HepG2 (cell line): ENCODE measurements around the gene ESPN. TPM values are rescaled to one million over a fixed set of nuclear protein-coding genes. Genes with fewer than 3 reads are reported as not detected.

Experiments
- CEBPZ ChIP-seq: IDR thresholded peaks from 2 replicates; pipeline ENCODE4 v1.6.1; 2012; ENCODE audit warnings: low read length, improper control_type of control experiment
- FIP1L1 ChIP-seq: fragments of 200-400 bp; formaldehyde crosslinking; IDR thresholded peaks from 2 replicates; pipeline ENCODE4 v1.6.1; 2018; ENCODE audit warnings: low read depth, mild to moderate bottlenecking, low read length, moderate library complexity, borderline replicate concordance; ENCODE audit not compliant: insufficient read depth
- FOXC1 ChIP-seq: sonication (generic); formaldehyde crosslinking; IDR thresholded peaks from 2 replicates; pipeline ENCODE4 v1.8.0; 2022; ENCODE audit warnings: mild to moderate bottlenecking, missing genetic modification reagents, borderline replicate concordance
- PCBP2 ChIP-seq: fragments of 200-400 bp; formaldehyde crosslinking; optimal IDR thresholded peaks from 2 replicates; pipeline ENCODE3; 2018; ENCODE audit warnings: low read length, low read depth; ENCODE audit not compliant: poor library complexity, severe bottlenecking
- SETDB1 ChIP-seq: sonication (generic); formaldehyde crosslinking; IDR thresholded peaks from 2 replicates; pipeline ENCODE4 v1.5.1; 2020; ENCODE audit warnings: missing genetic modification reagents, mild to moderate bottlenecking, borderline replicate concordance
- SMAD1 ChIP-seq: sonication (generic); formaldehyde crosslinking; IDR thresholded peaks from 2 replicates; pipeline ENCODE4 v1.4.0; 2020; ENCODE audit warnings: missing genetic modification reagents, low read depth, mild to moderate bottlenecking, borderline replicate concordance
- SMARCE1 ChIP-seq: fragments of 450-650 bp; IDR thresholded peaks from 2 replicates; pipeline ENCODE4 v1.6.1; 2017; ENCODE audit warnings: borderline replicate concordance
- SMYD3 ChIP-seq: sonication (generic); formaldehyde crosslinking; IDR thresholded peaks from 2 replicates; pipeline ENCODE4 v1.8.1; 2023; ENCODE audit warnings: mild to moderate bottlenecking, missing genetic modification reagents
- SNAPC2 ChIP-seq: sonication (generic); formaldehyde crosslinking; IDR thresholded peaks from 2 replicates; pipeline ENCODE4 v1.8.1; 2022; ENCODE audit warnings: mild to moderate bottlenecking, missing genetic modification reagents
- TARDBP ChIP-seq: sonication (generic); formaldehyde crosslinking; IDR thresholded peaks from 2 replicates; pipeline ENCODE4 v1.8.0; 2022; ENCODE audit warnings: mild to moderate bottlenecking, missing genetic modification reagents
- ZFYVE20 ChIP-seq: sonication (generic); formaldehyde crosslinking; IDR thresholded peaks from 2 replicates; pipeline ENCODE4 v1.8.0; 2023; ENCODE audit warnings: low read depth, mild to moderate bottlenecking, moderate library complexity, missing genetic modification reagents, borderline replicate concordance
- ZNF30 ChIP-seq: sonication (generic); formaldehyde crosslinking; IDR thresholded peaks from 2 replicates; pipeline ENCODE4 v1.5.0; 2020; ENCODE audit warnings: mild to moderate bottlenecking, missing genetic modification reagents
- ZNF333 ChIP-seq: sonication (generic); formaldehyde crosslinking; IDR thresholded peaks from 2 replicates; pipeline ENCODE4 v1.4.0; 2020; ENCODE audit warnings: mild to moderate bottlenecking, missing genetic modification reagents, borderline replicate concordance
- ZNF547 ChIP-seq: sonication (generic); formaldehyde crosslinking; IDR thresholded peaks from 2 replicates; pipeline ENCODE4 v1.5.1; 2020; ENCODE audit warnings: mild to moderate bottlenecking, missing genetic modification reagents
- ZNF557 ChIP-seq: sonication (generic); formaldehyde crosslinking; IDR thresholded peaks from 2 replicates; pipeline ENCODE4 v1.4.0; 2020; ENCODE audit warnings: missing genetic modification reagents
- ZNF782 ChIP-seq: sonication (generic); formaldehyde crosslinking; IDR thresholded peaks from 2 replicates; pipeline ENCODE4 v1.4.0; 2020; ENCODE audit warnings: missing genetic modification reagents, mild to moderate bottlenecking, borderline replicate concordance
- ZZZ3 ChIP-seq: sonication (generic); formaldehyde crosslinking; IDR thresholded peaks from 2 replicates; pipeline ENCODE4 v1.4.0; 2020; ENCODE audit warnings: missing genetic modification reagents, mild to moderate bottlenecking, borderline replicate concordance
- polyA plus RNA-seq, 8 experiments: library from polyadenylated mRNA; depleted of rRNA in 3 of 8; stranded (reverse) in 7 of 8; unstranded in 1 of 8; fragments of >200 nt; fragmentation: Illumina TruSeq in 4 of 8; extraction: Trizol in 4 of 8; gene quantifications; 2 replicates each; pipeline versions ENCODE4 v1.2.1 to v1.2.3, GENCODE V29; 2011 to 2016; ENCODE audit warnings: low read depth in 4 of 8, missing spikeins in 1 of 8, mixed read lengths in 1 of 8; ENCODE audit not compliant: insufficient read depth in 1 of 8
- total RNA-seq, 5 experiments: library from RNA; depleted of rRNA; stranded (reverse); fragments of >200 nt; fragmentation: Illumina TruSeq; extraction: Trizol; gene quantifications; 2 replicates each; pipeline ENCODE4 v1.2.3, GENCODE V29; 2016; ENCODE audit warnings: low read depth in 1 of 5
- TF ChIP-seq, protein P1 (sequence below): sonication (generic); formaldehyde crosslinking; IDR thresholded peaks from 2 replicates; pipeline ENCODE4 v1.4.0; 2020; ENCODE audit warnings: missing genetic modification reagents, borderline replicate concordance
- TF ChIP-seq, protein P2 (sequence below): sonication (generic); formaldehyde crosslinking; IDR thresholded peaks from 2 replicates; pipeline ENCODE4 v1.5.1; 2020; ENCODE audit warnings: mild to moderate bottlenecking, missing genetic modification reagents

Gene ESPN
- total and polyA plus RNA-seq, 2 of the 13 experiments (the other 11 are each of a cell fraction or from before 2014, with no cell fraction given), result 48.6 to 54.2 TPM

- TF ChIP-seq ZFYVE20 (CRISPR knock-in tag) (no peak), ZNF547 (CRISPR knock-in tag) (no peak), TARDBP (CRISPR knock-in tag) (no peak), SMYD3 (CRISPR knock-in tag) (no peak), FIP1L1 (no peak), SMARCE1 (no peak), FOXC1 (CRISPR knock-in tag) (no peak), ZZZ3 (CRISPR knock-in tag) (no peak), SETDB1 (CRISPR knock-in tag) (no peak), CEBPZ (no peak), SMAD1 (CRISPR knock-in tag) (no peak), ZNF557 (CRISPR knock-in tag) (no peak), ZNF333 (CRISPR knock-in tag) (no peak), SNAPC2 (CRISPR knock-in tag) (no peak), ZNF30 (CRISPR knock-in tag) (no peak), PCBP2 (no peak), ZNF782 (CRISPR knock-in tag) (no peak)
- TF ChIP-seq, protein P1, sequence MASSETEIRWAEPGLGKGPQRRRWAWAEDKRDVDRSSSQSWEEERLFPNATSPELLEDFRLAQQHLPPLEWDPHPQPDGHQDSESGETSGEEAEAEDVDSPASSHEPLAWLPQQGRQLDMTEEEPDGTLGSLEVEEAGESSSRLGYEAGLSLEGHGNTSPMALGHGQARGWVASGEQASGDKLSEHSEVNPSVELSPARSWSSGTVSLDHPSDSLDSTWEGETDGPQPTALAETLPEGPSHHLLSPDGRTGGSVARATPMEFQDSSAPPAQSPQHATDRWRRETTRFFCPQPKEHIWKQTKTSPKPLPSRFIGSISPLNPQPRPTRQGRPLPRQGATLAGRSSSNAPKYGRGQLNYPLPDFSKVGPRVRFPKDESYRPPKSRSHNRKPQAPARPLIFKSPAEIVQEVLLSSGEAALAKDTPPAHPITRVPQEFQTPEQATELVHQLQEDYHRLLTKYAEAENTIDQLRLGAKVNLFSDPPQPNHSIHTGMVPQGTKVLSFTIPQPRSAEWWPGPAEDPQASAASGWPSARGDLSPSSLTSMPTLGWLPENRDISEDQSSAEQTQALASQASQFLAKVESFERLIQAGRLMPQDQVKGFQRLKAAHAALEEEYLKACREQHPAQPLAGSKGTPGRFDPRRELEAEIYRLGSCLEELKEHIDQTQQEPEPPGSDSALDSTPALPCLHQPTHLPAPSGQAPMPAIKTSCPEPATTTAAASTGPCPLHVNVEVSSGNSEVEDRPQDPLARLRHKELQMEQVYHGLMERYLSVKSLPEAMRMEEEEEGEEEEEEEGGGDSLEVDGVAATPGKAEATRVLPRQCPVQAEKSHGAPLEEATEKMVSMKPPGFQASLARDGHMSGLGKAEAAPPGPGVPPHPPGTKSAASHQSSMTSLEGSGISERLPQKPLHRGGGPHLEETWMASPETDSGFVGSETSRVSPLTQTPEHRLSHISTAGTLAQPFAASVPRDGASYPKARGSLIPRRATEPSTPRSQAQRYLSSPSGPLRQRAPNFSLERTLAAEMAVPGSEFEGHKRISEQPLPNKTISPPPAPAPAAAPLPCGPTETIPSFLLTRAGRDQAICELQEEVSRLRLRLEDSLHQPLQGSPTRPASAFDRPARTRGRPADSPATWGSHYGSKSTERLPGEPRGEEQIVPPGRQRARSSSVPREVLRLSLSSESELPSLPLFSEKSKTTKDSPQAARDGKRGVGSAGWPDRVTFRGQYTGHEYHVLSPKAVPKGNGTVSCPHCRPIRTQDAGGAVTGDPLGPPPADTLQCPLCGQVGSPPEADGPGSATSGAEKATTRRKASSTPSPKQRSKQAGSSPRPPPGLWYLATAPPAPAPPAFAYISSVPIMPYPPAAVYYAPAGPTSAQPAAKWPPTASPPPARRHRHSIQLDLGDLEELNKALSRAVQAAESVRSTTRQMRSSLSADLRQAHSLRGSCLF (CRISPR knock-in tag), result no peak
- TF ChIP-seq, protein P2, sequence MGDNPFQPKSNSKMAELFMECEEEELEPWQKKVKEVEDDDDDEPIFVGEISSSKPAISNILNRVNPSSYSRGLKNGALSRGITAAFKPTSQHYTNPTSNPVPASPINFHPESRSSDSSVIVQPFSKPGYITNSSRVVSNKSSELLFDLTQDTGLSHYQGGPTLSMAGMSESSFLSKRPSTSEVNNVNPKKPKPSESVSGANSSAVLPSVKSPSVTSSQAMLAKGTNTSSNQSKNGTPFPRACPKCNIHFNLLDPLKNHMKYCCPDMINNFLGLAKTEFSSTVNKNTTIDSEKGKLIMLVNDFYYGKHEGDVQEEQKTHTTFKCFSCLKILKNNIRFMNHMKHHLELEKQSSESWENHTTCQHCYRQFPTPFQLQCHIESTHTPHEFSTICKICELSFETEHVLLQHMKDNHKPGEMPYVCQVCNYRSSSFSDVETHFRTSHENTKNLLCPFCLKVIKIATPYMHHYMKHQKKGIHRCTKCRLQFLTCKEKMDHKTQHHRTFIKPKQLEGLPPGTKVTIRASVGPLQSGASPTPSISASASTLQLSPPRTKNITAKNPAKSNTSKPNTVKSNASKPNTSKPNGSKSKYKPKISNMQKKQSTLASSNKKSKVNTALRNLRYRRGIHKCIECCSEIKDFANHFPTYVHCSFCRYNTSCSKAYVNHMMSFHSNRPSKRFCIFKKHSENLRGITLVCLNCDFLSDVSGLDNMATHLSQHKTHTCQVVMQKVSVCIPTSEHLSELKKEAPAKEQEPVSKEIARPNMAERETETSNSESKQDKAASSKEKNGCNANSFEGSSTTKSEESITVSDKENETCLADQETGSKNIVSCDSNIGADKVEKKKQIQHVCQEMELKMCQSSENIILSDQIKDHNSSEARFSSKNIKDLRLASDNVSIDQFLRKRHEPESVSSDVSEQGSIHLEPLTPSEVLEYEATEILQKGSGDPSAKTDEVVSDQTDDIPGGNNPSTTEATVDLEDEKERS (CRISPR knock-in tag), result no peak
These were observed 31.7 kb upstream of the ESPN start (continued) for GRCh38 chr1:6392809-6393399.
